GM23338 (cell line): ENCODE measurements around the gene GALNT15. TPM values are rescaled to one million over a fixed set of nuclear protein-coding genes. Genes with fewer than 3 reads are reported as not detected.

Experiments
- ATAC-seq: fragments of 200-7000 bp; cut with Tn5 transposase; 3 replicates; pipeline ENCODE4 v1.9.1; 2020
- DNase-seq: peaks from one replicate; pipeline ENCODE4 v3.0.0-alpha.2; 2015; ENCODE audit warnings: low spot score
- H2AFZ ChIP-seq: fragments of 200-600 bp; sonication (generic); 2 replicates; pipeline ENCODE4 v1.8.0; 2016; ENCODE audit warnings: antibody characterized with exemption, mild to moderate bottlenecking, moderate library complexity
- H3F3A ChIP-seq: fragments of 200-600 bp; sonication (generic); replicated peaks from 2 replicates; pipeline ENCODE4 v1.8.0; 2017; ENCODE audit warnings: antibody characterized with exemption, mixed run types, low read depth
- H3K27ac ChIP-seq: fragments of 200-600 bp; sonication (generic); 2 replicates; pipeline ENCODE4 v1.6.1; 2016; ENCODE audit warnings: low read depth
- H3K27me3 ChIP-seq: fragments of 200-600 bp; sonication (generic); 2 replicates; pipeline ENCODE4 v1.8.0; 2016; ENCODE audit warnings: mild to moderate bottlenecking, mixed run types, moderate library complexity; ENCODE audit not compliant: insufficient read depth
- H3K36me3 ChIP-seq: fragments of 200-600 bp; sonication (generic); 2 replicates; pipeline ENCODE4 v1.8.0; 2016; ENCODE audit warnings: mild to moderate bottlenecking; ENCODE audit not compliant: insufficient read depth
- H3K4me1 ChIP-seq: fragments of 200-600 bp; sonication (generic); 2 replicates; pipeline ENCODE4 v1.8.0; 2016; ENCODE audit warnings: mild to moderate bottlenecking, moderate library complexity; ENCODE audit not compliant: insufficient read depth
- H3K4me2 ChIP-seq: fragments of 200-600 bp; sonication (generic); 2 replicates; pipeline ENCODE4 v1.7.1; 2017; ENCODE audit warnings: mixed run types
- H3K4me3 ChIP-seq: fragments of 200-600 bp; sonication (generic); 2 replicates; pipeline ENCODE4 v1.6.1; 2016; ENCODE audit warnings: mixed run types
- H3K79me2 ChIP-seq: fragments of 200-600 bp; sonication (generic); replicated peaks from 2 replicates; pipeline ENCODE4 v1.8.0; 2017; ENCODE audit warnings: mild to moderate bottlenecking; ENCODE audit not compliant: insufficient read depth
- H3K9me2 ChIP-seq: fragments of 200-600 bp; sonication (generic); 2 replicates; pipeline ENCODE4 v1.8.0; 2017; ENCODE audit not compliant: insufficient read depth
- H4K20me1 ChIP-seq: fragments of 200-600 bp; sonication (generic); replicated peaks from 2 replicates; pipeline ENCODE4 v1.8.0; 2017; ENCODE audit warnings: mild to moderate bottlenecking; ENCODE audit not compliant: insufficient read depth
- H3K27ac Mint-ChIP-seq: 2 replicates; pipeline ENCODE4 v1.8.0; 2020; ENCODE audit warnings: inconsistent platforms, mild to moderate bottlenecking, moderate library complexity, mixed read lengths
- H3K27me3 Mint-ChIP-seq: 3 replicates; pipeline ENCODE4 v1.8.0; 2022; ENCODE audit warnings: low read depth, mild to moderate bottlenecking, moderate library complexity, mixed read lengths, inconsistent platforms; ENCODE audit not compliant: insufficient read depth, poor library complexity
- H3K36me3 Mint-ChIP-seq: 3 replicates; pipeline ENCODE4 v1.8.0; 2021; ENCODE audit warnings: low read depth, mild to moderate bottlenecking, inconsistent platforms, moderate library complexity, mixed read lengths
- H3K4me1 Mint-ChIP-seq: 3 replicates; pipeline ENCODE4 v1.8.0; 2020; ENCODE audit warnings: mild to moderate bottlenecking, inconsistent platforms, mixed read lengths
- H3K4me3 Mint-ChIP-seq: 3 replicates; pipeline ENCODE4 v1.8.0; 2021; ENCODE audit warnings: moderate library complexity, mild to moderate bottlenecking, inconsistent platforms, mixed read lengths
- H3K9me3 Mint-ChIP-seq: 3 replicates; pipeline ENCODE4 v1.8.0; 2020; ENCODE audit warnings: moderate library complexity, mild to moderate bottlenecking, inconsistent platforms, mixed read lengths
- CREB1 ChIP-seq: fragments of 250-450 bp; sonication (Bioruptor Pico); IDR thresholded peaks from 2 replicates; pipeline ENCODE4 v1.5.0; 2020; ENCODE audit warnings: low read depth, mild to moderate bottlenecking, moderate library complexity
- EZH2phosphoT487 ChIP-seq: fragments of 200-600 bp; sonication (generic); IDR thresholded peaks from one replicate; pipeline ENCODE4 v1.8.1; 2018; ENCODE audit warnings: antibody characterized with exemption; ENCODE audit not compliant: unreplicated experiment
- NANOG ChIP-seq: IDR thresholded peaks from 2 replicates; pipeline ENCODE4 v1.6.1; 2016; ENCODE audit warnings: antibody characterized with exemption, borderline replicate concordance
- ZNF114 ChIP-seq: fragments of 250-450 bp; sonication (Bioruptor Pico); IDR thresholded peaks from 2 replicates; pipeline ENCODE4 v1.5.0; 2020; ENCODE audit warnings: mild to moderate bottlenecking, moderate library complexity
- ZNF462 ChIP-seq: fragments of 250-450 bp; sonication (Bioruptor Pico); IDR thresholded peaks from 2 replicates; pipeline ENCODE4 v1.5.0; 2020; ENCODE audit warnings: mild to moderate bottlenecking, moderate library complexity
- polyA plus RNA-seq: library from polyadenylated mRNA; unstranded; fragments of >200 nt; fragmentation: Nextera tagmentation; extraction: Ambion mirVana; gene quantifications from 2 replicates; pipeline ENCODE4 v1.2.1, GENCODE V29; 2016
- total RNA-seq: library from RNA; depleted of rRNA; stranded (reverse); fragments of >200 nt; shearing (Covaris generic); gene quantifications from 2 replicates; pipeline ENCODE4 v1.2.3, GENCODE V29; 2014

Gene GALNT15
- total and polyA plus RNA-seq, 2 experiments from 2014 or later = 0.06 to 0.35 TPM

- TF ChIP-seq ZNF462 (CRISPR knock-in tag) (no peak), EZH2phosphoT487 (no peak)
Measured at GRCh38 chr3:16258866-16259265, 84.4 kb downstream of the GALNT15 start (continued).

- Histone ChIP-seq H3K4me2 (no peak overlapping the region), H3K79me2 (peaks cover 31% of the 10 kb centered on the region), H3F3A (no peaks in the 10 kb centered on the region), H4K20me1 (peaks cover 5% of the 10 kb centered on the region; the same call in 1 of the 2 replicates), H3K36me3 (peaks cover 9% of the 10 kb centered on the region), H3K4me3 (no peak overlapping the region), H3K27me3 (no peaks in the 10 kb centered on the region), H3K27ac (no peak overlapping the region), H3K4me1 (no peaks in the 10 kb centered on the region), H2AFZ (no peak overlapping the region), H3K9me2 (no peaks in the 10 kb centered on the region)
- TF ChIP-seq NANOG = no peak
- no peak for TF ChIP-seq CREB1 (CRISPR knock-in tag)
- no peak for TF ChIP-seq ZNF114
- H3K27ac Mint-ChIP-seq = no peak overlapping the region
- peaks cover 6% of the 10 kb centered on the region; the same call in 2 of the 3 replicates for H3K36me3 Mint-ChIP-seq
- ATAC-seq = no peak
- peaks cover 4% of the 10 kb centered on the region; the same call in 2 of the 3 replicates for H3K4me1 Mint-ChIP-seq
- DNase-seq = no peak
- no peak overlapping the region for H3K4me3 Mint-ChIP-seq
- H3K9me3 Mint-ChIP-seq = no peaks in the 10 kb centered on the region
- peaks cover 2% of the 10 kb centered on the region for H3K27me3 Mint-ChIP-seq
Measured at GRCh38 chr3:16260046-16260445, 85.6 kb downstream of the GALNT15 start.
